ENCODE measurements around the gene GSAP.

Gene GSAP

GRCh38 chr7:77430927-77431326 lies 14.8 kb upstream of the GSAP start:
- in situ Hi-C loops (cut with MboI; ENCODE audit: low pct_unique_long_range_greater_than_20kb, low sequenced_read_pairs, unreplicated experiment), result no loop called here
- no peak for DNase-seq (ENCODE audit: low spot score)
- no peak for TF ChIP-seq CTCF (IDR thresholded peaks at IDR 0.05; ENCODE audit: extremely low read depth, insufficient read depth, missing control alignments)

- no peak for TF ChIP-seq CTCF (IDR thresholded peaks at IDR 0.05; ENCODE audit: extremely low read depth, insufficient read depth, missing control alignments)
- no peak for DNase-seq (ENCODE audit: low spot score)
- in situ Hi-C loops (cut with MboI; ENCODE audit: low pct_unique_long_range_greater_than_20kb, low sequenced_read_pairs, unreplicated experiment), result no loop called here
Measured at GRCh38 chr7:77428777-77429231, 12.7 kb upstream of the GSAP start.

GRCh38 chr7:77427996-77428603 lies 12.0 kb upstream of the GSAP start:
- no peak for TF ChIP-seq CTCF (IDR thresholded peaks at IDR 0.05; ENCODE audit: extremely low read depth, insufficient read depth, missing control alignments)
- in situ Hi-C loops (cut with MboI; ENCODE audit: low pct_unique_long_range_greater_than_20kb, low sequenced_read_pairs, unreplicated experiment), result no loop called here
- DNase-seq (ENCODE audit: low spot score), result no peak

GRCh38 chr7:77426521-77427051 lies 10.4 kb upstream of the GSAP start:
- DNase-seq (ENCODE audit: low spot score), result no peak
- no peak for TF ChIP-seq CTCF (IDR thresholded peaks at IDR 0.05; ENCODE audit: extremely low read depth, insufficient read depth, missing control alignments)
- in situ Hi-C loops (cut with MboI; ENCODE audit: low pct_unique_long_range_greater_than_20kb, low sequenced_read_pairs, unreplicated experiment), result no loop called here

GRCh38 chr7:77426052-77426404 lies 9.9 kb upstream of the GSAP start:
- no peak for DNase-seq (ENCODE audit: low spot score)
- TF ChIP-seq CTCF (IDR thresholded peaks at IDR 0.05; ENCODE audit: extremely low read depth, insufficient read depth, missing control alignments), result no peak
- in situ Hi-C loops (cut with MboI; ENCODE audit: low pct_unique_long_range_greater_than_20kb, low sequenced_read_pairs, unreplicated experiment), result no loop called here

GRCh38 chr7:77425101-77426051 lies 9.2 kb upstream of the GSAP start:
- DNase-seq (ENCODE audit: low spot score), result no peak
- in situ Hi-C loops (cut with MboI; ENCODE audit: low pct_unique_long_range_greater_than_20kb, low sequenced_read_pairs, unreplicated experiment), result no loop called here
- TF ChIP-seq CTCF (IDR thresholded peaks at IDR 0.05; ENCODE audit: extremely low read depth, insufficient read depth, missing control alignments), result no peak

All from GM13977 (cell line).